ENCODE data around the gene GREB1. TPM values are rescaled to one million over a fixed set of nuclear protein-coding genes. Genes with fewer than 3 reads are reported as not detected.

The GREB1 gene
- total and polyA plus RNA-seq, 2 of the 4 experiments (the other 2 are of a cell fraction) = 0.05 TPM; not detected in 1

- in situ Hi-C loops (cut with MboI; ENCODE audit: low sequenced_read_pairs) (no loop called here), dilution Hi-C loops (cut with HindIII; ENCODE audit: low sequenced_read_pairs, unreplicated experiment) (no loop called here)
- WGBS, 2 experiments (ENCODE audit: extremely low coverage in 2 of 2, insufficient read length in 1 of 2) = 25% methylated on average over 14 of the region's 30 CpGs; no CpG with 5 or more reads in 1 of the 2 experiments
These were observed 37.8 kb upstream of the GREB1 start for GRCh38 chr2:11495844-11496681.

More at GRCh38 chr2:11495844-11496681, 37.8 kb upstream of the GREB1 start:
- H3K18ac ChIP-seq (ENCODE audit: low read depth, low read length) = no peak overlapping the region
- no peaks in the 10 kb centered on the region for H3K36me3 ChIP-seq (ENCODE audit: control insufficient read depth, insufficient read depth, low read length)
- H3K79me1 ChIP-seq (ENCODE audit: low read depth in 1 of 2, low read length in 2 of 2) = no peaks in the 10 kb centered on the region
- no peak overlapping the region for H3K4me3 ChIP-seq (ENCODE audit: insufficient read depth, low read depth, low read length)
- H3K27ac ChIP-seq (ENCODE audit: insufficient read depth, low read length) = no peak overlapping the region
- H3K9ac ChIP-seq (ENCODE audit: low read depth, low read length) = no peak overlapping the region
- H3K27me3 ChIP-seq (ENCODE audit: control insufficient read depth, insufficient read depth, low read length) = peaks cover 57% of the 10 kb centered on the region
- no peak overlapping the region for H2BK15ac ChIP-seq (ENCODE audit: low read depth, low read length)
- peak overlapping the region; percentile 55 for H2AFZ ChIP-seq (replicated peaks; ENCODE audit: low read length, poor library complexity)
- H2BK120ac ChIP-seq (ENCODE audit: low read depth, low read length) = no peak overlapping the region
- DNase-seq (no peak), ATAC-seq (ENCODE audit: low read depth) (peak; percentile 32; the same call in 1 of the 2 replicates)
- no peak overlapping the region for H3K4ac ChIP-seq (ENCODE audit: low read depth, low read length)
- intact Hi-C loops (cut with micrococcal nuclease) = no loop called here
- TF ChIP-seq CHD1 (IDR thresholded peaks at IDR 0.05; ENCODE audit: low read depth, low read length) (no peak), RFX5 (IDR thresholded peaks at IDR 0.05; ENCODE audit: low read depth, low read length) (no peak), NFE2L2 (IDR thresholded peaks at IDR 0.05; ENCODE audit: low read depth, low read length) (no peak), ELK1 (IDR thresholded peaks at IDR 0.05; ENCODE audit: borderline replicate concordance, low read depth, low read length) (no peak), BHLHE40 (IDR thresholded peaks at IDR 0.05; ENCODE audit: low read depth, low read length) (no peak), MXI1 (IDR thresholded peaks at IDR 0.05; ENCODE audit: borderline replicate concordance, low read depth, low read length) (no peak), SMC3 (IDR thresholded peaks at IDR 0.05; ENCODE audit: low read depth, low read length) (no peak), MAFK (IDR thresholded peaks at IDR 0.05; ENCODE audit: low read depth, low read length) (no peak), POLR2A (IDR thresholded peaks at IDR 0.05; ENCODE audit: low read depth, low read length) (no peak), MAZ (IDR thresholded peaks at IDR 0.05; ENCODE audit: borderline replicate concordance, low read depth, low read length) (no peak), RCOR1 (IDR thresholded peaks at IDR 0.05; ENCODE audit: insufficient replicate concordance, low read length) (no peak), CTCF (conservative IDR thresholded peaks at IDR 0.05; ENCODE audit: low read depth, low read length) (no peak)
- no peak overlapping the region for H4K5ac ChIP-seq (ENCODE audit: low read depth, low read length)
- ChIA-PET POLR2A (ENCODE audit: unreplicated experiment) (no interaction called here), CTCF (interaction anchor here (0.5 to 0.6 kb wide), 2 partner anchors 32 to 70 kb away, joined by 3 read pairs; no protein-coding TSS in a partner anchor)
- peaks cover 2% of the 10 kb centered on the region; the same call in 1 of the 2 replicates for H3K4me1 ChIP-seq (ENCODE audit: control insufficient read depth, insufficient read depth, low read length)
- no TSS peak for BruUV-seq (replicated peaks)
- H4K20me1 ChIP-seq (ENCODE audit: insufficient read depth, low read length) = no peaks in the 10 kb centered on the region
- H4K8ac ChIP-seq (ENCODE audit: low read depth in 2 of 2, low read length in 2 of 2) = no peak overlapping the region
- no peak overlapping the region for H2AK5ac ChIP-seq (ENCODE audit: low read depth, low read length)
- no peak overlapping the region for H3K56ac ChIP-seq (ENCODE audit: extremely low read depth, insufficient read depth, low read length)
- no peak overlapping the region for H2BK20ac ChIP-seq (ENCODE audit: low read depth, low read length)
- no peak overlapping the region for H2AK9ac ChIP-seq (replicated peaks; ENCODE audit: low read depth, low read length, poor library complexity)
- no peak overlapping the region for H3K14ac ChIP-seq (replicated peaks; ENCODE audit: low read depth, low read length)
- no peaks in the 10 kb centered on the region for H3K9me3 ChIP-seq (ENCODE audit: control insufficient read depth, insufficient read depth, low read length)
- no peak overlapping the region for H2BK5ac ChIP-seq (ENCODE audit: low read depth, low read length, poor library complexity, severe bottlenecking)
- H3K23ac ChIP-seq (ENCODE audit: low read depth, low read length) = no peak overlapping the region
- no peak overlapping the region for H3K4me2 ChIP-seq (ENCODE audit: low read depth, low read length)
- no peak overlapping the region for H4K91ac ChIP-seq (ENCODE audit: insufficient read depth, low read depth, low read length)
- H3K9me1 ChIP-seq (ENCODE audit: insufficient read depth, low read length) = no peaks in the 10 kb centered on the region

All from IMR-90 (cell line).